Cerebellar cortex (tissue), 1 donor: ENCODE data around the gene INPP5D.
"Not testable (repeated sequence)": the region's sequence is repeated elsewhere in the genome, so short reads cannot be mapped to it uniquely, and the experiment has no call there.

Source experiments
- DNase-seq: peaks from one replicate; pipeline ENCODE4 v3.0.0-alpha.2; 2015; ENCODE audit warnings: low spot score

The INPP5D gene

DNA sequence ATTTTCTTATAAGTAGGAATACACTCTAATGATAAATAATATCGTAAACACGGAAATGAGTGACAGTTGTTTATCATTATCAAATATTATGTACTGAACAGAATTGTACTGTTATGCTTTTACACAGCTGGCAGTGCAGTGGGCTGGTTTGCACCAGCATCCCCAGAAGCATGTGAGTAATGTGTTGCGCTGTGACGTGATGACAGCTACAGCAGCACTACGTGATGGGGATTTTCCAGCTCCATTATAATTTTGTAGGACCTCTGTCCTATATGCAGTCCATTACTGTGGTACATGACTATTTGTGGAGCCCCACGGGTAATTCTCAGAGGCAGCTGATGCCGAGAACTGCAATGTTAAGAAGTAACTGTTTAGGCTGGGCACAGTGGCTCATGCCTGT is 114.0 kb downstream of the INPP5D start:
- DNase-seq, result no peak

GRCh38 chr2:233178994-233179847 is 119.1 kb downstream of the INPP5D start:
- DNase-seq, result peak; percentile 68

DNA sequence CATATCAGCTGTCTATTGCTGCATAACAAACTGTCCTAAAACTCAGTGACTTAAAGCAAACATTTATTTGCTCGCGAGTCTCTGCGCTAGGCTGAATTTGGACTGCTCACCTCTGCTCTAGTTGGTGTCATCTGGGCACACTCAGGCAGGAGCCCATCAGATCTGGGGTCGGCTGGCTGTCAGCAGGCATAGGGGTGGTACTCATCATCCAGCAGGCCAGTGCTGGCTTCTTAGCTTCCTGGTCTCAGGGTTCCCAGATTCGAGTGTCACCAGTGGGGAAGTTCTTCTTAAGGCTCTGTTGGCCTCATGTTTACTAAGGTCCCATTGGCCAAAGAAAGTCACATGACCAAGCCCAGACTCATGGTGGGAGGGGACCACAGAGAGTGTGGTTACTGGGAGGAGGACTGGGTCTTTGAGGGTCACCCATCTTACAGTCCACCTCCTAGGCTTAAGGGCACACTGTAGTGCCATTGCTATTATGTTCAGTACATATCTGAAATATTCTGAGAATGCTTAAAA is 119.8 kb downstream of the INPP5D start:
- no peak for DNase-seq

DNA sequence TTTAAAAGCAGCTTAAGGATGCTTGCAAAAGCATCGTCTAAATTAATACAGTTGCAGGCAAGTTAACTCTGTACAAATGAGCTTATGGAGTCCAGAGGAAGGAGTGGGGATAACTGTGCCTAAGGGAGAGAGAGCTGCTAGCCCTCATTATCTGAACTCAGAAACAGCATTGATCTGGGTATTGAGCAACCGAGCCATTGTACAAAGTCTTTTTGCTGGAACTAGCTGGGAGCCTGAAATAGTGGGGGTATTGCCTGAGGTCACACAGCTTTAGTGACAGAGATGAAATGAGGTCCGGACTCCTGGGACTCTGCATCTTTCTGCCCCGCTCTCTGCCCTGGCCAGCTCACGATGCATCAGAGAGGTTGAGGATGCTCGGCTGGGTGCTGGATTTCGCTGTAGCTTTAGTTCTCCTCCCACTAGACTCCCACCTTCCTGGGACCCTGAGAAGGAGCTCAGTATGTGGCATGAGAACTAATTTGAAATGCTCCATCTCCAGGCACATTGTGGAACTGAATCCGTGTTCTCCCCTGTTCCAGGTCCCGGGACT is 123.8 kb downstream of the INPP5D start:
- no peak for DNase-seq

DNA sequence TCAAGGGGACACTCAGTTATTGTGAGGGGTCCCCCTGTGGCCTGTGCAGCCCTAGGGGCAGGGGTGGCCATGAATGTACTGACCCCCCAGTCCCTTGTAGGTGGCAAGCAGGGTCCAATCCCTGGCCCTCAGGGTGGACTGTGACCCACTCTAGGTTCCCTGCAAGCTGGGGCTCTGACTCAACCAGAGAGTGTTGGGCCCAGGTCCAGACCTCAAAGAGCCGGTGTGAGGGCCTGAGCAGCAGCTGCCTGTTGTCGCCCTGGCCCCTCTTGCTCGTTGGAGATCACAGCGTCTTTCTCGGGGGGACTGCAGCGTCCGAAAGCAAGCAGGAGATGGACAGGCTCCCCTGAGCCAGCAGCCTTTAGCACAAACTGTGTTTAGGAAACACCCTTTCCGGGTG is 124.5 kb downstream of the INPP5D start:
- DNase-seq, result no peak

DNA sequence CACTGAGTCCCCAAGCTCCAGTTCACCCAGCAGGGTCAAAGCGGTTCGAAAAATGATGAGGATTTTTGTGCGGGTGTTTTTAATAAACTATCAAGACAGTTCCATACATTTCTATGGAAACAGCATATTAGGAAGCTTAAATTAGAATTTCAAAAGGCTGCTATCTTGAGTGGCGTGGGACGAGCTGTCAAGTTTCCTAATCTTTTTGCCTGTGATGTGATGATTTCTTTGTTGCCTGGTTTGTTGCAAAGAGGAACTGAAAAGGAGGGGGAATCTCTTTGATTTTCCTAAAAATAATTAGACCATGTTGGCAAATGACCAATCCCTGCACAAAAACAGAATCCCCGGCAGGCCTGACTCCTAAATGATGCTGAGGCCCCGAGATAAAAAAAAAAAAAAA is 125.2 kb downstream of the INPP5D start:
- DNase-seq, result no peak

GRCh38 chr2:233185963-233186362 is 125.8 kb downstream of the INPP5D start:
- DNase-seq, result no peak

DNA sequence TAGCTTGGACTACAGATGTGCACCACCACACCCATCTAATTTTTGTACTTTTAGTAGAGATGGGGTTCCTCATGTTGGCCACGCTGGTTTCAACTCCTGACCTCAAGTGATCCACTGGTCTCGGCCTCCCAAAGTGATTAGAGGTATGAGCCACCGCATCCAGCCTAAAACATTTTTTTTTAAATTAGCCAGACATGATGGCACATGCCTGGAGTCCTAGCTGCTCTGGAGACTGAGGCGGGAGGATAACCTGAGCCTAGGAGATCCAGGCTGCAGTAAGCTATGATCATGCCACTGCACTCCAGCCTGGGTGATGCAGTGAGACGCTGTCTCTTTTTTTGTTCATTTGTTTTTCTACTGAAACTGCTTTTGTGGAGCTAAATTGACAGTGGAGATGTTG is 126.7 kb downstream of the INPP5D start:
- DNase-seq, result no peak

GRCh38 chr2:233189025-233189424 is 128.9 kb downstream of the INPP5D start:
- no peak for DNase-seq

- DNase-seq, result not testable (repeated sequence)
These were observed 130.9 kb downstream of the INPP5D start for GRCh38 chr2:233191016-233191415.

DNA sequence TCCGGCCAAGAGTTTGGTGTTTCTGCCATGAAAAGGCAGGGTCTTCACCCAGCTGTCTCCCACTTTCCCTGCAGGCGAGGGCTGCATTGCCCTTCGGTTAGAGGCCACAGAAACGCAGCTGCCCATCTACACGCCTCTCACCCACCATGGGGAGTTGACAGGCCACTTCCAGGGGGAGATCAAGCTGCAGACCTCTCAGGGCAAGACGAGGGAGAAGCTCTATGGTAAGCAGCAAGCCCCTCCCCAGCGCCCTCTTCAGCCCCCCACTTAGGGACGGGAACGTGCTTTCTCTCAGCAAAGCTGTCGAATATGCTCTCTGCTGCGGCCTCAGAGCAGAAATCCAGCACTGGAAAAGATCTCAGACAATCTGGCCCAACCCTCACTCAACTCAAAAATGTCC is 133.6 kb downstream of the INPP5D start:
- DNase-seq, result no peak

DNA sequence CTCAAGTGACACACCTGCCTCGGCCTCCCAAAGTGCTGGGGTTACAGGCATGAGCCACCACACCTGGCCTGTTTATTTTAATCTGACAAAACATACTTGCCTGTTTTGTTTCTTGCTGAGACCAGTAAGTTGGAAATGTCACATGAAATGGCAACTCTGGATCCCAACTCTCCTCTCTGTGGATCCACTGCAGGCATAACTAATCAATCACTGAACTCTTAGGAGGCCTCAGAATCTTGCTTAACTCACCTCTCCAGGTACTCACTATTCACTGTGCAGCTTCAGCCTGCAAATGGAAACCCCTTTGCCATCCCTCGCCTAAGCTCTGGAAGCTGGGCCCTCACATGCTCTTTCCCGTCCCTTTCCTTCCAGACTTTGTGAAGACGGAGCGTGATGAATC is 134.9 kb downstream of the INPP5D start:
- DNase-seq, result no peak

GRCh38 chr2:233197022-233197421 is 136.9 kb downstream of the INPP5D start:
- no peak for DNase-seq

DNA sequence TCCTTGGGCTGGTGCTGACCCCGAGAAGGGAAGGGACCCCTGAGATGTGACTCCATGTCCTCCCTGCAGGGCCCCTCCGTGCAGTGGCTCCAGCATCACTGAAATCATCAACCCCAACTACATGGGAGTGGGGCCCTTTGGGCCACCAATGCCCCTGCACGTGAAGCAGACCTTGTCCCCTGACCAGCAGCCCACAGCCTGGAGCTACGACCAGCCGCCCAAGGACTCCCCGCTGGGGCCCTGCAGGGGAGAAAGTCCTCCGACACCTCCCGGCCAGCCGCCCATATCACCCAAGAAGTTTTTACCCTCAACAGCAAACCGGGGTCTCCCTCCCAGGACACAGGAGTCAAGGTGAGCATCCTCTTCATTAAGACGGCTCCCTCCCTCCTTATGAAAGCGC is 137.9 kb downstream of the INPP5D start:
- DNase-seq, result no peak

DNA sequence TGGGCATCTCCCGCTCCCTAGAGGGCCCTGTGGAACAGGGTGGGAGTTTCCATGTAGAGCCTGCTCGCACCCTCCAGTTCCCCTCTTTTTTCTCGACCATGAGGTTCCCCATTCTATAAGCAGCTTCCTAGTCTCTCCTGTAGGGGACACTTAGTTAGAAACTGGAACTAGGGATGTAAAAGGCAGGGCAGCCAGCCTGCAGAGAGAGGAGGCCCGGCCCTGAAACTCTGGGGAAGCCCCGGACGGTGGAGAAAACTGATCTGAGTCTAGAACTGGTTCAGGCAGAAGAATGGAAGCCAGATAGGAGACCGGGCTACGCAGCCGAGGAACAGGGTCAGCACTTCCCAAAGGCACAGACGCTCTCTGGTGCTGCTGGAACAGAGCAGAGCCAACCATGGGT is 139.7 kb downstream of the INPP5D start:
- DNase-seq, result no peak

DNA sequence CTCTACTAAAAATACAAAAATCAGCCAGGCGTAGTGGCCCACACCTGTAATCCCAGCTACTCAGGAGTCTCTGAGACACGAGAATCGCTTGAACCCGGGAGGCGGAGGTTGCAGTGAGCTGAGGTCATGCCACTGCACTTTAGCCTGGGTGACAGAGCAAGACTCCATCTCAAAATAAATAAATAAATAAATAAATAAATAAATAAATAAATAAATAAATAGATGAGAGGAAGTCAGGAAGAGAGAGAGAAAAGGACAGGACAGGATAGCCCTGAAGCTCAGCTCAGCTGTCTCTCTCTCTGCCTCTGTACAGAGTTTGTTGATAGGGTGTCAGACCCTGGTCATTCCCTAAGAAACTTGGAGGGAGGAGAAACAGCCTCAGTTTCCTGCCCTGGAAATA is 140.6 kb downstream of the INPP5D start:
- not testable (repeated sequence) for DNase-seq

- DNase-seq, result no peak
These were observed 141.3 kb downstream of the INPP5D start for GRCh38 chr2:233201258-233202013.

DNA sequence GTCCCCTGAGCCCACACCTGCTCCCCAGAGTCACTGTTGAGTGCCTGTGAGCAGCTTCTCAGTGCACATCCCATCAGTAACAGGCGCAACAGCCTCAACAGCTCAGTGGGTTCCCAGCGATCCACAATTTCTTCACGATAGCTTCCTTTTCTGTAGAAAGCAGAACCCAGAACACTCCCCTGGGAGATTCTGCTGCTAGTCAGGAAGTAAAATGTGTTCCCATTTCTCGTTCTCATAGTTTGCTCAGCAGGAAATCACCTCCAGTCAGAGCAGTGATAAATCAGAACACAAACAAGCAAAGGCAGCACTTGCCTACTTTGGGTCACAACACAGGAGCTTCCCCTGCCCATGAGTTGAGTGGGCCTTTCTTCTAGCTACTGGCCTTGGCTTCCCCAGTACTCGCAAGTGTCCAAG is 142.4 kb downstream of the INPP5D start:
- no peak for DNase-seq

DNA sequence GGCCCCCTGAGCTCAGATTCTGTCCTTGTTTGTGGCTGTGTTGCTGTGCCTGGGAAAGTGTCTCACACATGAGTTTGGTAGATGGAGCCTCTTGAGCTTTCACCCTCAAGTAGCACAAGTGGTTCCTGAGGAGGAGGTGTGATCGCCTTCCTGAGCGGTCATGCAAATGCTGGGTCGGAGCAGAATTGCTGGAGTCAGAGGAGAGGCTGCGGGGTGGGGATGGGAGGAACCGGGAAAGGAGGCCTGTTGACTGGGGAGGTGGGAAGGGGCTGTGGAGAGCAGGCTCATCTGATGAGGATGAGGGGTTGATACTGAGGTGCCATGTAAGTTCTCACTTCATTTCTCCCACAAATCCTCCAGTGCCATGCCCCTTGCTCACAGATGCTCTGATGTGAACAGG is 142.9 kb downstream of the INPP5D start:
- no peak for DNase-seq

DNA sequence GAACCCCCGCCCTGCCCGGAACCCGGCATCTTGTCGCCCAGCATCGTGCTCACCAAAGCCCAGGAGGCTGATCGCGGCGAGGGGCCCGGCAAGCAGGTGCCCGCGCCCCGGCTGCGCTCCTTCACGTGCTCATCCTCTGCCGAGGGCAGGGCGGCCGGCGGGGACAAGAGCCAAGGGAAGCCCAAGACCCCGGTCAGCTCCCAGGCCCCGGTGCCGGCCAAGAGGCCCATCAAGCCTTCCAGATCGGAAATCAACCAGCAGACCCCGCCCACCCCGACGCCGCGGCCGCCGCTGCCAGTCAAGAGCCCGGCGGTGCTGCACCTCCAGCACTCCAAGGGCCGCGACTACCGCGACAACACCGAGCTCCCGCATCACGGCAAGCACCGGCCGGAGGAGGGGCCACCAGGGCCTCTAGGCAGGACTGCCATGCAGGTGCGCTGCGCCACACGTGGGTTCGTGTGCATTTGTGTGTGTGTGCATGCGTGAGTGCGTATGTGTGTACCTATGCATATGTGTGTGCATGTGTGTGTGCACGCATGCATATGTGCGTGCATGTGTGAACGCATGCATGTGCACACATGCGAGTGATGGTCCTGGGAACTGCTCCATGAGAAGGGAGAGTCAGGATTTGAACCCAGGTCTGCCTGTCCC is 144.3 kb downstream of the INPP5D start:
- no peak for DNase-seq

- DNase-seq, result no peak
These were observed 148.4 kb downstream of the INPP5D start for GRCh38 chr2:233208382-233209116.

GRCh38 chr2:233209117-233209532 is 149.0 kb downstream of the INPP5D start:
- no peak for DNase-seq
